HG03108 (cell line): Measurements from ENCODE around the gene RNF227.
"Not testable (repeated sequence)": the region's sequence is repeated elsewhere in the genome, so short reads cannot be mapped to it uniquely, and the experiment has no call there.

Experiments
- ATAC-seq: cut with Tn5 transposase; IDR thresholded peaks from one replicate; pipeline ENCODE4 v1.9.1; 2021; ENCODE audit warnings: moderate library complexity; ENCODE audit not compliant: unreplicated experiment

The RNF227 gene

DNA sequence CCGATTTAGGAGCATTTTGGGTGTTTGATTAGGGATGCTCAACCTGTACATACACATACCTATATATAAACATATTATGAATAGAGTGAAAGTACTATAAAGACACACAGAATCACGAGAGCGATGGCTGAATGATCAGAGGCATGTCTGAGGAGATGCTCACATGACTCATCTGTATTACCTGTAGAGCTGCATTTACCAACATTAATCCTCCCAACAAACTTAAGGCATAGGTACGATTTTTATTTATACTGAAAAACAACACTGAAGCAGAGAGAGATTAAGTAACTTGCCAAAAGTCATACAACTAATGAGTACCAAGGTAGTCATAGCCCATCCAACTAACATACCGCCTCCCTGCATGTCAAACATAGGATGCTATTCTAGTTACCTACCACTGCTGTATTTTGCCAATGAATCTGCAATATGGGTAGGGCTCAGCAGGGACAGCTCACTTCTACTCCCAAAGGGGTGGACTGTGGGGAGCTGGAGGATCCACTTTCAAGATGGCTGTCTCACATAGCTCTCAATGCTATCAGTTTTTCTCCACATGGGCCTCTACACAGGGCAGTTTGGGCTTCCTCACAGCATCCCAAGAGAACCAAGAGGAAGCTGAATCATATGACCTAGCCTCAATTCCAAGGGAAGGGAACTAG lies 51.0 kb downstream of the RNF227 start:
- no peak for ATAC-seq

GRCh38 chr17:7864384-7864783 lies 51.7 kb downstream of the RNF227 start:
- ATAC-seq = not testable (repeated sequence)
